IMR-90 (cell line): ENCODE data around the gene PRR29. TPM values are rescaled to one million over a fixed set of nuclear protein-coding genes. Genes with fewer than 3 reads are reported as not detected.
A peak's percentile ranks its signal among the peaks of the same experiment; 100 is the strongest.

ENCODE experiments used
- ATAC-seq: fragments of 200-7000 bp; cut with Tn5 transposase; 2 replicates; pipeline ENCODE4 v1.9.1; 2020; ENCODE audit warnings: low read depth, mild to moderate bottlenecking, moderate library complexity
- BruUV-seq: library from RNA; stranded (reverse); fragments of 400-500 nt; replicated peaks from 2 replicates; lab custom pipeline; 2021; lab: Mats Ljungman, UMichigan
- CTCF ChIA-PET: fragments of 300-600 bp; formaldehyde crosslinking; extraction: SDS; loops from one replicate; lab custom pipeline; 2021; ENCODE audit warnings: antibody characterized with exemption; lab: Yijun Ruan, JAX
- POLR2A ChIA-PET: fragments of 300-600 bp; sonication (Branson Sonifier 250); formaldehyde crosslinking; loops from one replicate; lab custom pipeline; 2022; ENCODE audit warnings: antibody characterized with exemption; ENCODE audit not compliant: unreplicated experiment; lab: Charles Lee
- DNase-seq: peaks from one replicate; pipeline ENCODE4 v3.0.0; 2013
- H2AFZ ChIP-seq: replicated peaks from 2 replicates; pipeline ENCODE3; 2013; ENCODE audit warnings: low read length, mild to moderate bottlenecking; ENCODE audit not compliant: poor library complexity
- H2AK5ac ChIP-seq: 2 replicates; pipeline ENCODE4 v1.6.1; 2013; ENCODE audit warnings: low read depth, low read length, inconsistent platforms
- H2AK9ac ChIP-seq: replicated peaks from 2 replicates; pipeline ENCODE3; 2013; ENCODE audit warnings: mild to moderate bottlenecking, low read depth, low read length, moderate library complexity; ENCODE audit not compliant: poor library complexity
- H2BK120ac ChIP-seq: 2 replicates; pipeline ENCODE4 v1.6.1; 2013; ENCODE audit warnings: low read depth, low read length, inconsistent platforms
- H2BK15ac ChIP-seq: 3 replicates; pipeline ENCODE4 v1.6.1; 2013; ENCODE audit warnings: low read depth, low read length, inconsistent platforms
- H2BK20ac ChIP-seq: 2 replicates; pipeline ENCODE4 v1.6.1; 2013; ENCODE audit warnings: low read depth, mild to moderate bottlenecking, inconsistent platforms, low read length, moderate library complexity
- H2BK5ac ChIP-seq: 2 replicates; pipeline ENCODE4 v1.6.1; 2013; ENCODE audit warnings: mild to moderate bottlenecking, low read depth, low read length, inconsistent platforms; ENCODE audit not compliant: poor library complexity, severe bottlenecking
- H3K14ac ChIP-seq: replicated peaks from 2 replicates; pipeline ENCODE4 v1.6.1; 2013; ENCODE audit warnings: low read depth, low read length, inconsistent platforms
- H3K18ac ChIP-seq: 2 replicates; pipeline ENCODE4 v1.6.1; 2013; ENCODE audit warnings: low read depth, low read length, control low read depth
- H3K23ac ChIP-seq: 2 replicates; pipeline ENCODE4 v1.6.1; 2013; ENCODE audit warnings: low read depth, low read length, inconsistent platforms
- H3K27ac ChIP-seq: 2 replicates; pipeline ENCODE4 v1.5.1; 2013; ENCODE audit warnings: mild to moderate bottlenecking, control low read depth, low read length; ENCODE audit not compliant: insufficient read depth
- H3K27me3 ChIP-seq: 2 replicates; pipeline ENCODE4 v1.6.1; 2013; ENCODE audit warnings: low read length; ENCODE audit not compliant: control insufficient read depth, insufficient read depth
- H3K36me3 ChIP-seq: 2 replicates; pipeline ENCODE4 v1.6.1; 2013; ENCODE audit warnings: low read length, mixed read lengths; ENCODE audit not compliant: control insufficient read depth, insufficient read depth
- H3K4ac ChIP-seq: 2 replicates; pipeline ENCODE4 v1.6.1; 2013; ENCODE audit warnings: low read depth, low read length, inconsistent platforms
- H3K4me1 ChIP-seq: 2 replicates; pipeline ENCODE4 v1.6.1; 2013; ENCODE audit warnings: low read length, mixed read lengths; ENCODE audit not compliant: control insufficient read depth, insufficient read depth
- H3K4me2 ChIP-seq: 2 replicates; pipeline ENCODE4 v1.6.1; 2013; ENCODE audit warnings: low read depth, mild to moderate bottlenecking, control low read depth, low read length, moderate library complexity
- H3K4me3 ChIP-seq: 2 replicates; pipeline ENCODE4 v1.5.1; 2013; ENCODE audit warnings: low read depth, mild to moderate bottlenecking, control low read depth, low read length, moderate library complexity; ENCODE audit not compliant: insufficient read depth
- H3K56ac ChIP-seq: 2 replicates; pipeline ENCODE4 v1.6.1; 2013; ENCODE audit warnings: low read length, inconsistent platforms; ENCODE audit not compliant: insufficient read depth; ENCODE audit errors: extremely low read depth
- H3K79me1 ChIP-seq, 2 experiments: 2 replicates each; pipeline ENCODE4 v1.6.1; 2013; ENCODE audit warnings: low read length in 2 of 2, inconsistent platforms in 1 of 2, low read depth in 1 of 2
- H3K9ac ChIP-seq: 2 replicates; pipeline ENCODE4 v1.6.1; 2013; ENCODE audit warnings: low read depth, low read length, control low read depth
- H3K9me1 ChIP-seq: 2 replicates; pipeline ENCODE4 v1.6.1; 2013; ENCODE audit warnings: low read length, inconsistent platforms; ENCODE audit not compliant: insufficient read depth
- H3K9me3 ChIP-seq: 2 replicates; pipeline ENCODE4 v1.6.1; 2013; ENCODE audit warnings: low read length; ENCODE audit not compliant: control insufficient read depth, insufficient read depth
- H4K20me1 ChIP-seq: 2 replicates; pipeline ENCODE4 v1.6.1; 2013; ENCODE audit warnings: low read length, inconsistent platforms; ENCODE audit not compliant: insufficient read depth
- H4K5ac ChIP-seq: 2 replicates; pipeline ENCODE4 v1.6.1; 2013; ENCODE audit warnings: mild to moderate bottlenecking, low read depth, low read length, control low read depth
- H4K8ac ChIP-seq, 2 experiments: 2 replicates each; pipeline ENCODE4 v1.6.1; 2013; ENCODE audit warnings: low read depth in 2 of 2, low read length in 2 of 2, control low read depth in 1 of 2, inconsistent platforms in 1 of 2
- H4K91ac ChIP-seq: 2 replicates; pipeline ENCODE4 v1.6.1; 2013; ENCODE audit warnings: low read depth, low read length, inconsistent platforms; ENCODE audit not compliant: insufficient read depth
- BHLHE40 ChIP-seq: fragments of 150-350 bp; IDR thresholded peaks from 2 replicates; pipeline ENCODE4 v1.6.1; 2016; ENCODE audit warnings: mild to moderate bottlenecking, low read depth, low read length
- CEBPB ChIP-seq: IDR thresholded peaks from 2 replicates; pipeline ENCODE4 v1.6.1; 2012; ENCODE audit warnings: low read depth, low read length, improper control_type of control experiment
- CHD1 ChIP-seq: IDR thresholded peaks from 2 replicates; pipeline ENCODE4 v1.6.1; 2012; ENCODE audit warnings: low read depth, low read length, improper control_type of control experiment
- CTCF ChIP-seq: conservative IDR thresholded peaks from 2 replicates; pipeline ENCODE4 v1.5.1; 2012; ENCODE audit warnings: mild to moderate bottlenecking, low read depth, low read length, improper control_type of control experiment
- FOS ChIP-seq: fragments of 150-350 bp; IDR thresholded peaks from 2 replicates; pipeline ENCODE4 v1.6.1; 2016; ENCODE audit warnings: low read depth, low read length
- MAFK ChIP-seq: IDR thresholded peaks from 2 replicates; pipeline ENCODE4 v1.6.1; 2012; ENCODE audit warnings: low read depth, low read length, improper control_type of control experiment
- MAZ ChIP-seq: IDR thresholded peaks from 2 replicates; pipeline ENCODE4 v1.6.1; 2012; ENCODE audit warnings: low read depth, mild to moderate bottlenecking, low read length, improper control_type of control experiment, moderate library complexity, borderline replicate concordance
- NFE2L2 ChIP-seq: fragments of 150-350 bp; IDR thresholded peaks from 2 replicates; pipeline ENCODE4 v1.6.1; 2016; ENCODE audit warnings: low read depth, mild to moderate bottlenecking, low read length
- RAD21 ChIP-seq: IDR thresholded peaks from 2 replicates; pipeline ENCODE4 v1.6.1; 2012; ENCODE audit warnings: low read length, improper control_type of control experiment
- RFX5 ChIP-seq: IDR thresholded peaks from 2 replicates; pipeline ENCODE4 v1.8.0; 2012; ENCODE audit warnings: low read depth, mild to moderate bottlenecking, low read length, moderate library complexity
- SMC3 ChIP-seq: fragments of 150-350 bp; IDR thresholded peaks from 2 replicates; pipeline ENCODE4 v1.6.1; 2016; ENCODE audit warnings: low read depth, mild to moderate bottlenecking, antibody characterized with exemption, low read length, moderate library complexity
- USF2 ChIP-seq: fragments of 150-350 bp; IDR thresholded peaks from 2 replicates; pipeline ENCODE4 v1.6.1; 2017; ENCODE audit warnings: mild to moderate bottlenecking, antibody characterized with exemption, low read length, low read depth
- WGBS, 2 experiments: methylation state at CpG; one replicate each; pipeline versions ENCODE4 v1.1.5 to v1.1.7; 2013; ENCODE audit warnings: missing lambda C conversion rate in 2 of 2; ENCODE audit not compliant: insufficient read length in 1 of 2; ENCODE audit errors: extremely low coverage in 2 of 2; 5-methylcytosine and 5-hydroxymethylcytosine counted together
- dilution Hi-C: fragments of 300-500 bp; cut with HindIII; formaldehyde crosslinking; loops from one replicate; pipeline ENCODE4 v1.14.3; 2018; ENCODE audit warnings: low sequenced_read_pairs; ENCODE audit not compliant: unreplicated experiment
- in situ Hi-C: fragments of 300-500 bp; cut with MboI; formaldehyde crosslinking; loops from 3 replicates; pipeline ENCODE4 v1.14.3; 2019; ENCODE audit warnings: low sequenced_read_pairs, inconsistent platforms, mixed read lengths
- intact Hi-C: fragments of 100-400 bp; cut with micrococcal nuclease; formaldehyde crosslinking; loops from 2 replicates; pipeline ENCODE4 v1.10.0; 2022
- polyA plus RNA-seq, 3 experiments: library from polyadenylated mRNA; depleted of rRNA; stranded (reverse); fragments of >200 nt; gene quantifications; 2 replicates each; pipeline ENCODE4 v1.2.3, GENCODE V29; 2012; ENCODE audit warnings: low replicate concordance in 1 of 3
- total RNA-seq: library from RNA; depleted of rRNA; stranded (reverse); fragments of >200 nt; gene quantifications from 2 replicates; pipeline ENCODE4 v1.2.3, GENCODE V29; 2012
- TF ChIP-seq, protein P1 (sequence below): fragments of 150-350 bp; IDR thresholded peaks from 2 replicates; pipeline ENCODE4 v1.6.1; 2016; ENCODE audit warnings: low read depth, mild to moderate bottlenecking, low read length, moderate library complexity, borderline replicate concordance

The PRR29 gene
- total and polyA plus RNA-seq, 2 of the 4 experiments (the other 2 are of a cell fraction), result under 0.01 to 0.17 TPM

GRCh38 chr17:64002658-64003525 lies 4.7 kb downstream of the PRR29 start:
- Histone ChIP-seq H4K91ac (no peak overlapping the region), H3K27ac (no peak overlapping the region), H2AK9ac (no peak overlapping the region), H2BK5ac (no peak overlapping the region), H4K5ac (no peak overlapping the region), H3K79me1 (no peaks in the 10 kb centered on the region), H3K4me3 (no peak overlapping the region), H4K8ac (no peak overlapping the region), H3K23ac (no peak overlapping the region), H2AFZ (peak overlapping the region; percentile 32), H3K9me3 (no peaks in the 10 kb centered on the region), H3K56ac (no peak overlapping the region), H3K27me3 (peaks cover 23% of the 10 kb centered on the region), H3K14ac (no peak overlapping the region), H4K20me1 (no peaks in the 10 kb centered on the region), H2BK15ac (no peak overlapping the region), H3K4ac (no peak overlapping the region), H2AK5ac (no peak overlapping the region), H3K4me2 (no peak overlapping the region), H3K18ac (no peak overlapping the region), H3K9ac (no peak overlapping the region), H2BK120ac (no peak overlapping the region), H3K9me1 (peaks cover 5% of the 10 kb centered on the region), H3K4me1 (no peaks in the 10 kb centered on the region; the same call in 1 of the 2 replicates), H2BK20ac (no peak overlapping the region), H3K36me3 (no peaks in the 10 kb centered on the region)
- no peak for DNase-seq
- ChIA-PET POLR2A (no interaction called here), CTCF (no interaction called here)
- 76% methylated on average over 13 of the region's 22 CpGs; no CpG with 5 or more reads in 1 of the 2 experiments for WGBS, 2 experiments
- in situ Hi-C loops (no loop called here), dilution Hi-C loops (no loop called here), intact Hi-C loops (no loop called here)
- TF ChIP-seq SMC3, result no peak
- no peak for TF ChIP-seq CTCF
- no peak for TF ChIP-seq RAD21
- no peak for TF ChIP-seq CHD1
- no peak for TF ChIP-seq NFE2L2
- TF ChIP-seq RFX5, result no peak
- TF ChIP-seq MAZ, result no peak
- TF ChIP-seq USF2, result no peak
- no peak for TF ChIP-seq FOS
- no peak for TF ChIP-seq BHLHE40
- TF ChIP-seq MAFK, result no peak
- TF ChIP-seq, protein P1, sequence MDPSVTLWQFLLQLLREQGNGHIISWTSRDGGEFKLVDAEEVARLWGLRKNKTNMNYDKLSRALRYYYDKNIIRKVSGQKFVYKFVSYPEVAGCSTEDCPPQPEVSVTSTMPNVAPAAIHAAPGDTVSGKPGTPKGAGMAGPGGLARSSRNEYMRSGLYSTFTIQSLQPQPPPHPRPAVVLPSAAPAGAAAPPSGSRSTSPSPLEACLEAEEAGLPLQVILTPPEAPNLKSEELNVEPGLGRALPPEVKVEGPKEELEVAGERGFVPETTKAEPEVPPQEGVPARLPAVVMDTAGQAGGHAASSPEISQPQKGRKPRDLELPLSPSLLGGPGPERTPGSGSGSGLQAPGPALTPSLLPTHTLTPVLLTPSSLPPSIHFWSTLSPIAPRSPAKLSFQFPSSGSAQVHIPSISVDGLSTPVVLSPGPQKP, result no peak
- no peak for TF ChIP-seq CEBPB
- BruUV-seq, result no TSS peak
- ATAC-seq, result no peak
